NCI-H2171 (cell line): Measurements from ENCODE around the gene PRSS33.

Experiments used
- DNase-seq: peaks from one replicate; lab custom pipeline; 2025; lab: John Stamatoyannopoulos, UW

Gene PRSS33

DNA sequence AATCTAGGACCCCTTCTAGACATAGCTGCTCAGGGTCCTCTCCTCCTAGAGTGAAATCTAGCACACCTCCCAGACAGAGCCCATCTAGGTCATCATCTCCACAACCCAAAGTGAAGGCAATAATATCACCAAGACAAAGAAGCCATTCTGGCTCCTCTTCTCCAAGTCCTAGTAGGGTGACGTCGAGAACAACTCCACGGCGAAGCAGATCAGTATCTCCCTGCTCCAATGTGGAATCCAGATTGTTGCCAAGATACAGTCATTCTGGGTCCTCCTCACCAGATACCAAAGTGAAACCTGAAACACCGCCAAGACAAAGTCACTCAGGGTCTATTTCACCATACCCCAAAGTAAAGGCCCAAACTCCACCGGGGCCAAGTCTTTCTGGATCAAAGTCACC lies 24.2 kb downstream of the PRSS33 start:
- no peak for DNase-seq

DNA sequence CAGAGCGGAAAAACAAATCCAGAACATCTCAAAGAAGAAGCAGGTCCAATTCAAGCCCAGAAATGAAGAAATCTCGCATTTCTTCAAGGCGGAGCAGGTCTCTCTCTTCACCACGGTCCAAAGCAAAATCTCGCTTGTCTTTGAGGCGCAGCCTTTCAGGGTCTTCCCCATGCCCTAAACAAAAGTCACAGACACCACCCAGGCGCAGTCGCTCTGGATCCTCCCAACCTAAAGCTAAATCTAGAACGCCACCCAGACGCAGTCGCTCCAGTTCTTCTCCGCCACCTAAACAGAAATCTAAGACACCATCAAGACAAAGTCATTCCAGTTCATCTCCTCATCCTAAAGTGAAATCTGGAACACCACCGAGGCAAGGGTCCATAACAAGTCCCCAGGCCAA lies 24.6 kb downstream of the PRSS33 start:
- DNase-seq, result no peak

DNA sequence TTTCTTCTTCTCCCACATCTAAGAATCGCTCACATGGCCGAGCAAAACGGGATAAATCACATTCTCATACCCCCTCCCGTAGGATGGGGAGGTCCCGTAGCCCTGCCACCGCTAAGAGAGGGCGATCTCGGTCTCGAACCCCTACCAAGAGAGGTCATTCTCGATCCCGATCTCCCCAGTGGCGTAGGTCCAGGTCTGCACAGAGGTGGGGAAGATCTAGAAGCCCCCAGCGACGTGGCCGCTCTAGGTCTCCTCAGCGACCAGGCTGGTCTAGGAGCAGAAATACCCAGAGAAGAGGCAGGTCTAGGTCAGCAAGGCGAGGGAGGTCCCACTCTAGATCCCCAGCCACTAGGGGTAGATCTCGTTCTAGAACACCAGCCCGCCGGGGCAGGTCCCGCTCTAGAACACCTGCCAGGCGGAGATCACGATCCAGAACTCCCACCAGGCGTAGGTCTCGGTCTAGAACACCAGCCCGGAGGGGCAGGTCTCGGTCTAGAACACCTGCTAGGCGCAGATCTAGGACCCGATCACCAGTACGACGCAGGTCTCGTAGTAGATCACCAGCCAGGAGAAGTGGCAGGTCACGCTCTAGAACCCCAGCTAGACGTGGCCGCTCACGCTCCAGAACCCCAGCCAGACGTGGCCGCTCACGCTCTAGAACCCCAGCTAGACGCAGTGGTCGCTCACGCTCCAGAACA lies 25.3 kb downstream of the PRSS33 start:
- DNase-seq, result no peak

DNA sequence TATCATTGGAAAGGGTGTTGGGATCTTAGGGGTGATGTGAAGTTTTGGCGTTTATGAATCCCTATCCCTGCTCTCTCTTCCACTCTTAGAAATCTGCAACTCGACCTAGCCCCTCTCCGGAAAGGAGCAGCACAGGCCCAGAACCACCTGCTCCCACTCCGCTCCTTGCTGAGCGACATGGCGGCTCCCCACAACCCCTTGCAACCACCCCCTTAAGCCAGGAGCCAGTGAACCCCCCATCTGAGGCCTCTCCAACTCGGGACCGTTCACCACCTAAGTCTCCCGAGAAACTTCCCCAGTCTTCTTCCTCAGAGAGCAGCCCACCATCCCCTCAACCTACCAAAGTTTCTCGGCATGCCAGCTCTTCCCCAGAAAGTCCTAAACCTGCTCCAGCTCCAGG lies 25.9 kb downstream of the PRSS33 start:
- DNase-seq, result no peak

DNA sequence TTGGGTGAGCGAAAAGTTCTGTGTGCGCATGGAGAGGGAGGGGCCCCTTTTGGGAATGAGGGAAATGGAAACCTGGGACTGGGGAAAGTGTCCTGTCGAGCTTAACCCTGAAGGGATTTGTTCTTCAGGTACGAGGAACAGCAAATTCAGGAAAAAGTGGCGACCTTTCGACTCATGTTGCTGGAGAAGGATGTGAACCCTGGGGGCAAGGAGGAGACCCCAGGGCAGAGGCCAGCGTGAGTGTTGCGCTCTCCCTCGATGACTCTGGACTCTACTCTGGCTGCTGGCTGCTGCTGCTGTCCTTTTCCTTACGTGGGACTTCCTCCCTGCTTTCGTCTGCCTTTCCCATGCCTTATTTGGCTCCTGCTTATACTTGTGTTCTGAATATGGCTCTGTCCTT lies 30.0 kb downstream of the PRSS33 start:
- DNase-seq, result no peak

DNA sequence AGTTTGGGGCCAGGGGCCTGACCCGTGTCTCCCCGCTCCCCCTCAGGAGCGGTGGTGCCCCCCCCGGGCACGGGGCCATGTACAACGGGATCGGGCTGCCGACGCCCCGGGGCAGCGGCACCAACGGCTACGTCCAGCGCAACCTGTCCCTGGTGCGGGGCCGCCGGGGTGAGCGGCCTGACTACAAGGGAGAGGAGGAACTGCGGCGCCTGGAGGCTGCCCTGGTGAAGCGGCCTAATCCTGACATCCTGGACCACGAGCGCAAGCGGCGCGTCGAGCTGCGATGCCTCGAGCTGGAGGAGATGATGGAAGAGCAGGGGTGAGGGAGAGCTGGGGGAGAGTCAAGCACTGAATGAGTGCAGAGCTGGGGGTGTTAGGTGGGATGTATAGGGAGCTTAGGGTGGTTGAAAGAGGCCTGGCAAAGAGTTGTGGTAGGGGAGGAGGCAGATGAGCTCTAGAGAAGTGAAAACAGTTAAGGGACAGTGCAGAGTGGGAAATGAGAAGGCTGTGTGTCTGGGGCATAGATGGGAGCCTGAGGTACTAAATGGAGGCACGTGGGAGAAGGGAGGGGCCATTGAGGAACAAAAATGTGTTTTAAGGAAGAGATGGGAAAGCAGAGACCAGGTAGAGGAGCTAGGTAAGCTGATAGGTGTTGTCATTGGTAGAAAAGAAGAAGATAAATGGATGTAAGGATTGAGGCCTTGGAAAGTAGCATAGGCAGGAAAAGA lies 30.9 kb downstream of the PRSS33 start:
- no peak for DNase-seq

DNA sequence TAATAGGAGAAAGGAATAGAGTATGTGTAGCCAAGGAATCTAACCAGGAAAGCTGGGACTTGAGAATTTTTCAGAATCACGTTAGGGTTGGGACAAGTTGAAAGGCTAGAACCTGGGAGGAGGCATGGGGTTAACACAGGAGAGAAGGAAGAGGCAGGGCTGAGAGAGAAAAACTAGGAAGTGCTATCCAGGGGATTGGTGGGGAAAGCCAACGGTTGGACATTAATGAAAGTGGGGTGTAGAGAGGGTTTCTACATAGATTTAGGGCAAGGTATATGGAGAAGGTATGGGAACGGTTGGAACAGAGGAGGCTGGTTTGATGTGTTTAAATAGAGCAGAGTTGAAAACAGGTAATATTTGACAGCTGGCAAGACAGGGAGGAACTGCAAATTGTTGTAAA lies 32.2 kb downstream of the PRSS33 start:
- DNase-seq, result no peak

DNA sequence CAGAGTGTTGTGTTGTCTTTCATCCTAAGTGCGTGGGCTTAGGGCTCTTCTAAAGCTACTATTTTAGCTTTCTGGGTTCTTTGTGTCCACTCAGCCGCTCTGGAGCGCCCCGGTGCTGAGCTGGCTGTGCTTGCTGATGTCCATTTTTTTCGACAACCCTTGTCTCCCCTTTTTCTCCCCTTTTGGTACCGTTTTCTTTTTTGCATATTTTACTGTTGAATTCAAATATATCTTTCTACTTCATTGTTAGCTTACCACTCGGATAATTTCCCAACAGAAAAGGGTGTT lies 33.7 kb downstream of the PRSS33 start:
- DNase-seq, result no peak

DNA sequence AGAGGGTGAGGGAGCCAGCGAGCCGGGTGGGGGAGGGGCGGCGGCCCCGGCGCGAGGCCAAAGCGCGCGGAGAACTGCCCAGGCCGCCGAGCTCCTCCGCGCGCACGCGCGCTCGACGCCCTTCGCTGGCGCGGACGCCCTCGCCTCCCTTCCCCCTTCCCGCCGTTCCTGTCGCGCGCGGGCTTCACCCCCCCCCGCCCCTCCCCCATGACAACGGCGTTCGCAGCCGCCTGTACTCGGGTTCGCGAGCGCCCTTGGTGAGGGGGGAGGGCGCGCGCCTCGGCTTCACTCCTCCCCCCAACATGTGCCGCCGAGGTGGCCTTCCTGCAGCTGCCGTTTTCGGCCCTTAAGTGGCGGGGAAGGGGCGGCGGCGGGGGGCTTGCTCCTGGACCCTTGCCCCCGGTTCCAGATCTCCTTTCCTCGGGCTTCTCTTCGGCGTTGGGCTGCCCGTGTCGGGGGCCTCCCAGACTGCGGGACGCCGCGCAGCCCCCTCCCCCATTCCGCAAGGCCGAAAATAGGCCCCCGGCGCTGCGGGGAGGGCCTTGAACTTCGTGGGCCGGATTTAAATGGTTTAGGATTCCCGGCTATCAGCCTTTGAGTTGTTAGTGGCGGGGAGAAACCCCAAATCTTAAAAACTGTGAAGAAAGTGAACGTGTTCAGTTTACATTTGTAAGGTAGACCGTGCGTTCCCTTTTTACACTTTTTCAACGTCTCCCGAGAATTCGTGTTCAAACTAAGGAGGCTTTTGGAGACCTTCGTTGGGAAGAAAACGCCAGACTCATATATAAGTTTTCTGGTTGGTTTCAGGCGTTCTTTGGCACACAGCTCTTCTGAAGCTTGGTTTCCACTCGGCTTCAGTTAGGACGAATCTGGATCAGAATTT lies 34.3 kb downstream of the PRSS33 start:
- peak; percentile 80 for DNase-seq

DNA sequence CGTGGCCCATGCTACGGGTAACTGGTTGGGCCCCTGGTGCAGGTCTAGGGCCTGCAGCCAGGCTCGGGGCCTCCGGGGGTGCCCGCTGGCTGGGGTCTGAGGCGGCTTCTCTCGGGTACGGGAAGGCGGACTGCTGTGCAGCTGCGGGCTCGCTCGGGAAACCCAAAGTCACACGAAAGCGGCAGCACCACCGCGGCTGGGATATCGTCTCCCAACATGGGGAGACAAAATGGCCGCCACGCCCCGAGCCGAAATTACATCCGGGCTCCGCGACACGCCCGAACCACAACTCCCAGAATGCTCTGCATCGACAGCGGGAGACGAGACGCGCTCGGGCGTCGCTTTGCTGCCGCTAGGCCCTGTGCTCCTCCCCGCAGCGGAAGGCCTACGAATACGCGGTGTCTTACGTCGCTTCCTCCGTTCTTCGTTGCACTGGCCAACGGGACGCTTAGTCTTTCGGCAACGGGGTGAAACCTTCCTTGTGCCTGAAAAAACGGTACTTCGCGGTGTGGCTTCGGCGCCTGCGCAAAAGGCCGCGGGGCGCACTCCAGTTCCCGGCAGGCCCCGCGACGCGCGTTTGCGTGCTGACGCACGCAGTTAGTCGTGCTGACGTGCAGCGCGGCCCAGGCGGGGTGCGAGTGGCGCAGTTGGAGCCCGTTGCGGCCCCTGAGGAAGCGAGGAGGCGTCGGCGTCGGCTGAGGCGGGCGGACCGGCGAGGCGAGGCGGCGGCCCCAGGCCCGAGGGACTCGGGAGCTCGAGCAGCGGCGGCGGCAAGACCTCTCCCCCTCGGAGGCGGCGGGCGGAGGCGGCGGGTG lies 35.1 kb downstream of the PRSS33 start, which contains the start of gene SRRM2:
SRRM2 (plus strand) TSS at position 604 of the 815 bp plus-strand sequence. CDS start 3,727 bp downstream, outside the sequence.
- DNase-seq, result peak; percentile 96

DNA sequence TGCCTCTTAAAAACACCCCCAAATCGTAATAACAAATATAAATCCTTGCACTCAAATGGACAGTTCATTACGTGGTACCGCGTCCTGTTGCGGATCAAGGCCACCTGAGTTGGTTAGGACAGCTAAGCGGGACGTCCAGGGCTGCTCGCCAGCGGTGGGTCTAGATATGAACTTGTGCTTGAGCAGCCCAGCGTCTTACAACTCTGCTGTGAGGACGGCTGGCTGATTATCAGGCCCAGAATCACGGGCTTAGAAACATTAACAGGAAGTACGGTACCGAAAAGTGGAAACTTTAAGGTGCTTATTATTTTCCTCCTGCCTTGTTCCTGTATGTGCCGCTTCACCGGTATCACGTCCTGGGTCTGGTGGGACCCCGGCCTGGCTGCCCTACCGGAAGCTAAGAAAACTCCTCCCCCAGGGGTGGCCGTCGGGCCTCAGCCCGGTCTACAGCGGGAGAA lies 35.8 kb downstream of the PRSS33 start:
- peak; percentile 74 for DNase-seq

DNA sequence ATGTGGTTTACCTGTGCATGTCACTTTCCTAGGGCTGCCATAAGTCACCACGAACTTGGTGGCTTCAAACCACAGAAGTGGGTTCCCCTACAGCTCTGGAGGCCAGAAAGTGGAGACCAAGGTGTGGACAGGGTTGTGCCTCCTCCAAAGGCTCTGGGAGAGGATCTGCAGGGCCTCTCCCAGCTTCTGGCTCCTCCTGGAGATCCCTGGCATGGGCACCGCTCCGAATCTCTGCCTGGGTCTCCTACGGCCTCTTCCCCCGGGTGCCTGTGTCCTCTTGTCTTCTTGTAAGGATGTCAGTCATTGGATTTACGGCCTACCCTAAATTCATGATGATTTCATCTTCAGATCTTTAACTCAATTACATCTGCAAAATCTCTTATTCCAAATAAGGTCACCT lies 37.4 kb downstream of the PRSS33 start:
- DNase-seq, result no peak

DNA sequence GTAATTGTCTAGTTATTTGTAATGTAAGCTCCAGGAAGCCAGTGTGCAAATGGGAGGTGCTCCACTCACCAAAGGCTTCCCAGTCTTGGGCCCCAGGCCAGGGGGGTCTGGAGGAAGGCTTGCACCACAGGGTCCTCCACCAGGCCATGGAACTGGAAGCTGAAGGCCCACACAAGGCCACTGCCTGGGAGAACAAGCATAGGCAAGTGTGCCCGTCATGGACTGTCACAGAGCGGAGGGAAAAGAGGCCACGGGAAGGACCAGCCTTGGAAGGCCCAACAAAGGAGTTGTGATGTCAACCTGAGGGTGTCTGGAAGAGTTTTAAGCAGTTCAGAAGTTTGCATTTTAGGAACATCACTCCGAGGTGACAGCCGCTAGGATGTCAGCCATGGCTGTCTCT lies 37.9 kb downstream of the PRSS33 start:
- DNase-seq, result no peak

DNA sequence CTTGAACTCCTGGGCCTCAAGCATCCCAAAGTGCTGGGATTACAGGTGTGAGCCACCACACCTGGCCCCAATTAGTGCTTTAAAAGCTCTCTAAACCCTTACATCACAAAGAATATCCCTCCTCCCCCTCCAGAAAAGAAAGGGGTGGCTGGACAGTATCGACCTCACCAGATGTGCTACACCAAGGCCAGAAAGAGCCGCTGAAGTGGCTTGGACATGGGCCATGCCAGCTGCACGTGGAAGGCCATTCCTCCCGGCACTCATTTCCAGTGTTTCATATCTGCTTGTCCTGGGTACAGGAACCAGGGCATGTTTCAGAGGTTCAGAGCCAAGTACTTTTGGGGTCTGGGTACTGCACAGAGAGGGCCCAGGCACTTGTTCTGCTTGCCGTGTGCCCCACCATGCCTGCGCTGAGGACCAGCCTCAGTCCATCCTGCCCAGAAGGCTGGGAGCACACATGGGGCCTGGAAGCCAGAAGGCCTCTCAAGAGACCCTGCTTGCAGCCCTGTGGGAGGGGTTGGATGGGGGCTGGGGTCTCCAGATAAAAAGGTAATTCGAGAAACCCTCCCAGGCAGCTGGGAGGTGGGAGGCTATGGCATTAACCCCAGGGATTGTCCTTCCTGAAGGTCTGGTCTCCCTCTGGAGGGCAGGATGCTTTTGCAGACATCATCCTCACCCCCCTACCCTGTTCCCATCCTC lies 38.5 kb downstream of the PRSS33 start:
- DNase-seq, result no peak

DNA sequence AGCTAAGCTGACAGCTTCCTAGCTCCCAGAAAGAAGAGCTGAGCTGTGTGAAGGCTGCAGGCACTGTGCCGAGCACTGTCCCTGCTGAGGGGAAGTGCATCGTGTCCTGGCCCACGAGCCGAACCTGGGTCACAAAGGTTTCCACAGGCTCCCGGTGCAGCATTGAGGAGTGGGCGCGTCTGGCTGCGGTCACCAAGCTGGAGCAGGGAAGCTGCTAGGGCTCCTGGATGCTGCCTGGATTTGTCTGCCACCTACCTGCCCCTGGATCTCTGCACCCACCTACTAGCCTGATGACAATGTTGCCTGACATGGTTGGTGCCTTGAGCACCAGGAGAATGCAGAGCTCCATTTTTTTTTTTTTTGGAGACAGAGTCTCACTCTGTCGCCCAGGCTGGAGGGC lies 41.4 kb downstream of the PRSS33 start:
- no peak for DNase-seq

DNA sequence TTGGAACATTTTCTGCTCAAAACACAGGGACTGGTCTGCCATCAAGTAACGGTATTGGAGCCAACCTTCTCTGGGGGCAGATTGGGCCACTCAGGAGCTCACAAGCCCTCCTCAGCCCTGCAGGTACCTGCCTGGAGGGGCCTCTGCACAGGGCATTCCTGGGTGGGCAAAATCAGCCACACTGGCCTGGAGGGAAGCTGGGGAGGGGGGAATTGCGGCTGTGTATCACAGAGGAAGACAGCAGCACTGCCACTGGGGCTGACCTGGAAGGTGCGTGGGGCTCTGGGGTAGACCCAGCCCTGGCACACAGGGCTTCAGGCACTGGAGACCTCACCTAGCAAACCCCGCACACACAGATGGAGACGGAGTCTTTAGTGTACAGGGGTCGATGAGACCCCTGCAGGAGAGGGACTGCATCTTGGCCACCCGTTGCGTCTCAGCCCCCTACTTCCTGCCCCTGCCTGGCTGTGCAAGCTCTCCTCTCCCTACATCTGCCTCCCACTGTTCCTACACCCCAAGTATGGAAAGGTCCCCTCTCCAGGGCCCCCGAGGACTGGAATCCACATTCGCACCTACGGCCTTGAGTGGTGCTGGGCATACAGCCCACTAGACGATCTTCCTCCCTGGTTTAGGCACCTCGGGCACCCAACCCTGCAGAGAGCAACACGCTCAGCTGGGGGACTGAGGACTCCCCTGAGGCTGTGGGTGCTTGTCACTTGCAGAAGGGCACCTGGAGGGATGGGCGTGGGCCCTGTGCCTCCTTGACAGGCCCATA lies 42.1 kb downstream of the PRSS33 start:
- DNase-seq, result no peak

DNA sequence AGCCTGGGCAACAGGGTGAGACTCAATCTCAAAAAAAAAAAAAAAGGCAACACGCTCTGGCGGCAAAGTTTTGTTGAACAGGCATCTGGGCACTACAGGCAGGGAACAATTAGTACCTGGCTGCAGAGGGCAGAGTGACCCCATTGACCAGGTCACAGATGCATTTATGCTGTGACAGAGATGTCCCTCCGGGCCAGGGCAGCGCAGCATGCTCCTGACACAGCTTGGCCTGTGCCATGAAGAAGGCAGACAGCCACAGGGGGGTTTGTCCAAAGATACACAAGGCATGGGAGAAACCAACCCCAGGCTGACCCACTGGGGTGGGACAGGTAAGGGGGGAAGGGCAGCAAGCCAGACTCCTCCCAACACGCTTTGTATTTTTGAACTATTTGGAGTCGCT lies 42.6 kb downstream of the PRSS33 start:
- DNase-seq, result no peak

DNA sequence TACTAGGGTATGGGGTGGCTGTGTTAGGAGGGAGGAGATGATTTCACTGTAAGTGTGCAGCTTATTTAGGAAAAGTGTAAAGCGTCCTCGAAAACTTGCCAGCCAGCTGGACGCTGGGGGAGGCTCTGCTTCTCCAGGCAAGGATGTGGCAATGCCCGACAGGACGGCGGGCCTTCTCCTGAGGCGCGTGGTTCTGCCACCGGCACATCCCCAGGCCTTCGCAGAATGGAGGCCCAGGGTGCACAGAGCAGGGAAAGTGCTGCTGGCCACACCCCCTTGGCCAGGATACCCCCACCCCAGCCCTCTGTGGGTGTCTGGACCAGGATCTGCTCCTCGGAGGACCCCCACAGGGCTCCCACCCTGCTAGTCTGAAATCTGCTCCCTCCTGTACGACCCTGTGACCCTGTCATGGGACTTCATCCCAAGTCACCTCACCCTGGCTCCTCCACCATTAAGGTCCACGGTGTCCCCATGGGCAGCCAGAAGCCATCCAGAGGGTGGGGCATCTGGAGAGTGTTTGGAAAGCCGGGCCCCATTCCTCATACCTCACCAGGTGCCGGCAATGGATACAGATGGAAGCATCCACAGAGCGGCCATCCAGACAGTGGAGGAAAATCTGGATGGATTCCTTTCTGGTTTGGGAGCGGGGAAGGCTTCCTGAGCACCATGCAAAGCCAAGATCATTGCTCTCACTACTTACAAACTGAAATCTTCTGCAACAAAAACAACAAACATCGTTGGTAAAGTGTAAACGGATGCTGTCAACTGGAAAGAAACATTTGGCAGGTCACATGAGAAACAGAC lies 44.2 kb downstream of the PRSS33 start:
- DNase-seq, result no peak

DNA sequence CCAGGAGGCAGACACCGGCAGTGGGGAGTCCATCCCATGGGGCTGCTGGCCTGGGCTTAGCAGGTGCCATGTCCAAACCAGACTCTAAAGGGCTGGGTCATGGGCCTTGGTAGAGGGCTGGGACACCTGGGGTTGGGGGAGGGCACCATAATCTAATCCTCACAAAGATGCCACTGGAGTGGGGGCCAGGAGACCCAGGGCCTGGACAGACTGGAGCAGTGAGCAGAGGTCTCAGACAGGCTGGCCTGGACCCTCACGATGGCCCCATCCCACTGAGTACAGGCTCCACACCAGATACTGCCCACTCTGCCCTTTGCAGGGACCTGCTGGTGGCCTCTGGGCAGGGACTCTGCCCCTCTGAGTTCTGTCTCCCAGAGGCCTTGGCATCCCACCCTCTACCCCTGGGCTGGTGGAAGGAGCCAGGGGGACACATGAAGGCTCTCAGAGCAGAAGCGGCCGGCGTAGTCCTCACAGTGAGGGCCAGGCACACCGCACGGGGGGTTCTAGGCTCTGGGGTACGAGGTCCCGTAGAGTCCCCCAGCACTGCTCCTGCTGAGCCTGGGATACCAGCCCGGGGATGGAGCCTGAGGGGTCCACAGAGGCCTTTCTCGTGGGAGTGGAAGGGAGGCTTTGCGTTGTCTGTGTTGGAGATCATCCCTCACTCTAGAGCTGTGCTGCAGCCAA lies 44.9 kb downstream of the PRSS33 start:
- DNase-seq, result no peak
